BLaER1 treated with 17β-estradiol and CSF1 and Interleukin-3, amounts not matched to agents 10 nM and 100 nM (cell line): ENCODE data around the gene C3orf22.

Source experiments
- H3K27ac ChIP-seq, 11 experiments: shearing (Covaris generic); formaldehyde crosslinking; 2 replicates each; pipeline ENCODE4 v1.8.1; 2022
- H3K27me3 ChIP-seq, 11 experiments: shearing (Covaris generic); formaldehyde crosslinking; 2 replicates each; pipeline ENCODE4 v1.8.1; 2022
- H3K36me3 ChIP-seq, 11 experiments: shearing (Covaris generic); formaldehyde crosslinking; 2 replicates each; pipeline ENCODE4 v1.8.1; 2022
- H3K4me1 ChIP-seq, 10 experiments: shearing (Covaris generic); formaldehyde crosslinking; 2 replicates each; pipeline ENCODE4 v1.8.1; 2022
- H3K4me2 ChIP-seq, 11 experiments: shearing (Covaris generic); formaldehyde crosslinking; 2 replicates each; pipeline ENCODE4 v1.8.1; 2022
- H3K4me3 ChIP-seq, 10 experiments: shearing (Covaris generic); formaldehyde crosslinking; 2 replicates each; pipeline ENCODE4 v1.8.1; 2022
- H3K9ac ChIP-seq, 11 experiments: shearing (Covaris generic); formaldehyde crosslinking; 2 replicates each; pipeline ENCODE4 v1.8.1; 2022
- H3K9me3 ChIP-seq, 11 experiments: shearing (Covaris generic); formaldehyde crosslinking; replicated peaks in 1 of 11; 2 replicates each; pipeline ENCODE4 v1.8.1; 2022
- H4K20me1 ChIP-seq, 11 experiments: shearing (Covaris generic); formaldehyde crosslinking; 2 replicates each; pipeline ENCODE4 v1.8.1; 2022
- Cebpa-rat ChIP-seq, 11 experiments: shearing (Covaris generic); IDR thresholded peaks; 2 replicates each; pipeline ENCODE4 v1.8.1; 2022

Gene C3orf22

DNA sequence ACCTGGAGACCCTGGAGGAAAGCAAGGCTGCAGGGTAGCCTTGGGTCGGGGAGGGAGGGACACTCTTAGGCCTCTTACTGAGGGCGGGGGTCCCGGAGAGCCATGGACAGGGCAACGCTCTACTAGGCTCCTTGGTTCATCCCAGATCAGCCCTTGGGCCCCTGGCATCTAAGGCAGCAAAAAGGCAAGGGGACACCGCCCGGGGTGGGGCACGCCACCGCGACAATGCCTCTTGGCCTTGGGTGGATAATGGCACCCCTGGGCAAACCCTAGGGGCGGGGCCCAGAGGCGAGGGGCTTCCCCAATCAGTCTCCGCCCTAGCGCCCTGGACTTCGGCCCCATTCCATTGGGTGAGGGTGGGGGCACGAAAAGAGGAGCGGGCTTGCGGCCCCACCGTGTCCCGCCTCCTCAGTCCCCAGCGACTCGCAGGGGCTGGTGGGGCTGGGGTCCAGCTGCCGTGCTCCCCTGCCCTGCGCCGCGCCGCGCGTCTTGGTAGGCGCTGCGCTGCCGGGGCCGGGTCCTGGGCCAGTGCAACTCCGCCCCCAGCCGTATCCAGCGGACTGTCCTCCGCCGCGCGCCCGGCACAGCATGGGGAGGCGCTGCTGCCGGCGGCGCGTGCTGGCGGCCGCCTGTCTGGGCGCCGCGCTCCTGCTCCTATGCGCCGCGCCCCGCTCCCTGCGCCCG, 34.8 kb downstream of the C3orf22 start, which contains the start of gene CHST13:
CHST13 (plus strand) TSS at position 411 of the 684 bp plus-strand sequence; CDS start at position 589, 178 bp downstream.
- peaks cover 31 to 55% (median 47%) of the 10 kb centered on the region in 10 experiments for H3K4me1 ChIP-seq
- no peaks in the 10 kb centered on the region for H3K36me3 ChIP-seq
- H3K9ac ChIP-seq, result 0 out of 22 replicates have a peak within 1 kb of the TSS, but pooled peaks of 1 of the 11 experiments have one; percentile 25
- peaks cover 0 to 16% (median 0%) of the 10 kb centered on the region in 11 experiments; a peak in 6 of 22 replicates for H4K20me1 ChIP-seq
- peaks cover 26 to 42% (median 37%) of the 10 kb centered on the region in 11 experiments for H3K27me3 ChIP-seq
- peaks cover 0 to 14% (median 0%) of the 10 kb centered on the region in 11 experiments; a peak in 1 of 22 replicates for H3K9me3 ChIP-seq
- peak within 1 kb of the TSS in 4 of 10 experiments; percentile 19 to 37 (median 36); a peak in 5 of 20 replicates for H3K4me3 ChIP-seq
- H3K27ac ChIP-seq, result no peak within 1 kb of the TSS
- no peak for TF ChIP-seq Cebpa-rat (IDR thresholded peaks at IDR 0.05)
- H3K4me2 ChIP-seq, result peak within 1 kb of the TSS in 8 of 11 experiments; percentile 21 to 80 (median 62); a peak in 16 of 22 replicates

DNA sequence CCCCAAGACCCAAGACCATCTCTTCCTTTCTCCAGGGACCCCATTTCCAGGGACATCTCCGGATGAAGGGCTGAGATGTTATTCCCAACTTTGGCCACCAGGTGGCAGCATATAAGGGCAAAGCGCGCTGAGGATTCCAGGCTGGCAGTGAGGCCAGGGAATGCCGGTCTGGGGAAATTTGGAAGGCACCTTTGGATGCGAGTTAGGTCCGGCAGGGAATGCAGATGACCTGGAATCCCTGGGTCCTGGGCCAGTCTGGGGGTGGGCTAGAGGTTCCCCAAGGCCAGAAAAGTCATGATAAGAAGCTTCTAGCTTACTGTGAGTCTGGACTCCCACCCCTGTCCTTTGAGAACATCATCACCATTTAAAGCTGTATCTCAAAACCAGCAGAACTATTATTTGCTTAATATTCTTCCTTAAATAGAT, 36.4 kb downstream of the C3orf22 start:
- H3K9me3 ChIP-seq, result peaks cover 0 to 5% (median 0%) of the 10 kb centered on the region in 11 experiments; a peak in 1 of 22 replicates
- no peak for TF ChIP-seq Cebpa-rat (IDR thresholded peaks at IDR 0.05)
- no peak overlapping the region for H3K9ac ChIP-seq
- H4K20me1 ChIP-seq, result peaks cover 0 to 16% (median 0%) of the 10 kb centered on the region in 11 experiments; a peak in 6 of 22 replicates
- H3K4me1 ChIP-seq, result peaks cover 26 to 55% (median 41%) of the 10 kb centered on the region in 10 experiments
- H3K27me3 ChIP-seq, result peaks cover 26 to 42% (median 37%) of the 10 kb centered on the region in 11 experiments
- peak overlapping the region in 2 of 11 experiments; percentile 52 to 58; a peak in 4 of 22 replicates for H3K4me2 ChIP-seq
- no peak overlapping the region for H3K27ac ChIP-seq
- no peak overlapping the region for H3K4me3 ChIP-seq
- no peaks in the 10 kb centered on the region for H3K36me3 ChIP-seq

DNA sequence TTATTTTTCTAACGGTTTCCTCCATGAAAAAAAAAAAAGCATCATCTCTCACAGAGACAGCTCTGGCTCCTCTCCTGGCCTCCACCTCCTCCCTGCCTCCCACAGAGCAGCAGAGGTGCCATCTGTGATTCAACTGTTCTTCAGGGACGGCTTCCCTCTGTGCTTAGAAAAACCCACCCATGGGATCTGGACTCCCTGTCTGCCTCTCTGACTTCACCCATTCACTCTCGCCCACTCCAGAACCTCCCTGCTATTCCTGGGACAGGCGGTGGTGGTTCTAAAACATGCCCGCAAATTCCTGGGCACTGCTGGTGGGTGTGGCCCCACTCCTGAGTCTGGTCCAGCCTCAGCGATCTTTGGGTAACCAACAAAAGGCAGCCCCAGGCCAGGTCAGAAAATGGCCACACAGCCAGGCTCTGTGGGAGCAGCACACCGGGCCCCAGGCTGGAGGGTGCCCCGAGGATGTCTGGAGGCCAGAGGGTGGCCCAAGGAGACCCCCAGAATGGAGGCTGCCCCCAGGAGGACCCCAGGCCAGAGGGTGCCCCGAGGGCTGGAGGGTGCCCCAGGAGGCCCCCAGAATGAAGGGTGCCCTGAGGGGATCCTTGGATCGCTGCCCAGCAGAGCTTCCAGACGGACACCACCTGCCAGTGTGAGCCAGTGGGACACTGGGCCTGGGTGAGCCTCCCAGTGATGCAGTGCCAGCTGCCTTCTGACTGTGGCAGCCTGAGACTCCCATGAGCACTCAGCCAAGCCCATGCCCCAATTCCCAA, 37.4 kb downstream of the C3orf22 start:
- Histone ChIP-seq H3K9me3 (no peaks in the 10 kb centered on the region), H3K27ac (no peak overlapping the region), H4K20me1 (peaks cover 0 to 16% (median 0%) of the 10 kb centered on the region in 11 experiments; a peak in 5 of 22 replicates), H3K36me3 (no peaks in the 10 kb centered on the region), H3K9ac (no peak overlapping the region), H3K4me1 (peaks cover 20 to 46% (median 31%) of the 10 kb centered on the region in 10 experiments), H3K4me3 (no peak overlapping the region), H3K4me2 (peak overlapping the region in 1 of 11 experiments; percentile 15; a peak in 1 of 22 replicates), H3K27me3 (peaks cover 26 to 40% (median 37%) of the 10 kb centered on the region in 11 experiments)
- TF ChIP-seq Cebpa-rat (IDR thresholded peaks at IDR 0.05), result no peak

DNA sequence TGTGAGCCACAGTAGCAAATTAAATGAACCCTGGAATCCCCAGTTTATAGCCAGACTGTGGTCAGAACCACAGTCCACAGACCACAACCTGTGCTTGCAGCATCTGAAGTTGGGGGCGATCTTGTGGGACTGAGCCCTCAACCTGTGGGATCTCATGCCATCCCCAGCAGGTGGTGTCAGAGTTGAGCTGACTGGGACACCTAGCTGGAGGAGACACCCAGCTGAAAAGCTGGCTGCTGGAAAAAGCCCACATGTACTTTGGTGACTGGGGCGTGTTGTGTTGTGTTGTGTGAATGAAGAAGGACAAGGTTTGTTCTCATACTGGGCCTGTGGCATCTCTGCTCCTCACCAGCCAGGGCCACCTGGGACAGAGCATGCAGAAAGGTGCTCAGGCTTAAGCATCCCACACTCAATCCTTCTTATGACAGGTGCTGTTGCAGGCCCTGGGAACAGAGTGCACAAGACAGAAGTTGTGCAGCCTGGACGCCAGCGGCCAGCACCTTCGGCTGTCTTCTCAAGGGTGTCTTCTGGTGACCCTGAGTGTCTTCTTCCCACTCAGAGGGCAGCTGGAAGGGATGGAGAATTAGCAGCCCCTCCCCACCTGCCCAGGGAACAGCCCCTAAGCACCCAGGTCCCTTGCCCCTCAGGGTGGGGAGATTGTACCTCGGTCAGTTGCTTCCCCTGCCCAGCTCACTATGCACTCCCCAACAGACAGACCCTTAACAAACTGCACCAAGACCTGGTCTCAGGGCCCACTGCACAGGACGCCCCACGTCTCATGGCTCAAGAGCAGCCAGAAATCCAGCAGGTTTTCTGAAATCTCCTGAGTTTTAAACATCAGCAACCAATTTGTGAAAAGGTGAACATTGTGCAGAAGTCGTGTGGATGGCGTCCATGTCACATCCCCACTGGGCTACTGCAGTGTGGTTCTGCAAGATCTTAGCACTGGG, 39.0 kb downstream of the C3orf22 start:
- peaks cover 12 to 40% (median 23%) of the 10 kb centered on the region in 10 experiments for H3K4me1 ChIP-seq
- H3K4me2 ChIP-seq, result peak overlapping the region in 7 of 11 experiments; percentile 57 to 80 (median 74); a peak in 11 of 22 replicates
- no peak overlapping the region for H3K9ac ChIP-seq
- no peaks in the 10 kb centered on the region for H3K9me3 ChIP-seq
- H3K27ac ChIP-seq, result no peak overlapping the region
- no peak overlapping the region for H3K4me3 ChIP-seq
- peaks cover 22 to 26% (median 25%) of the 10 kb centered on the region in 11 experiments for H3K27me3 ChIP-seq
- H4K20me1 ChIP-seq, result peaks cover 0 to 16% (median 0%) of the 10 kb centered on the region in 11 experiments; a peak in 3 of 22 replicates
- no peaks in the 10 kb centered on the region for H3K36me3 ChIP-seq
- no peak for TF ChIP-seq Cebpa-rat (IDR thresholded peaks at IDR 0.05)

DNA sequence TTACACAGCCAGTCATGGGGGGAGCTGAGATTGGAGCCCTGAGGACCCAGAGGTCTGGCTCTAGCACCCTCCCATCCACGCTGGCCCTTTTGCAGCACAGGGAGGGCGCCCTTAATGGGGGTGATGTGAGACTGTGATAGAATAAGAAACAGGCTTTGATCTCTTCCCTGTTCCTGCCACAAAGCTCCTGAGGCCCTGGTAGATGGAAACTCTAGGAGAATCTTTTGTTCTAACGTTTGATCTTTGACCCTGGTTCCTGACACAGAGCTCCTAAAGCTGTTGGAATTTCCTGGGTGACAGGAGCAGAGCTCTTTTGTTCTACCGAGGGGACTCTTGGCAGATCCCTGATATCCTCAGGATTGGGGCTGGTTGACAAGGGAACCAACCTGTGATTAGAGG, 40.0 kb downstream of the C3orf22 start:
- no peaks in the 10 kb centered on the region for H3K9me3 ChIP-seq
- TF ChIP-seq Cebpa-rat (IDR thresholded peaks at IDR 0.05), result no peak
- H4K20me1 ChIP-seq, result peaks cover 0 to 10% (median 0%) of the 10 kb centered on the region in 11 experiments; a peak in 4 of 22 replicates
- H3K27ac ChIP-seq, result no peak overlapping the region
- H3K36me3 ChIP-seq, result no peaks in the 10 kb centered on the region
- no peak overlapping the region for H3K9ac ChIP-seq
- H3K4me1 ChIP-seq, result peaks cover 2 to 34% (median 19%) of the 10 kb centered on the region in 10 experiments; a peak in 19 of 20 replicates
- H3K4me2 ChIP-seq, result peak overlapping the region in 9 of 11 experiments; percentile 15 to 80 (median 59); a peak in 15 of 22 replicates
- no peak overlapping the region for H3K4me3 ChIP-seq
- peaks cover 12 to 16% (median 15%) of the 10 kb centered on the region in 11 experiments for H3K27me3 ChIP-seq

DNA sequence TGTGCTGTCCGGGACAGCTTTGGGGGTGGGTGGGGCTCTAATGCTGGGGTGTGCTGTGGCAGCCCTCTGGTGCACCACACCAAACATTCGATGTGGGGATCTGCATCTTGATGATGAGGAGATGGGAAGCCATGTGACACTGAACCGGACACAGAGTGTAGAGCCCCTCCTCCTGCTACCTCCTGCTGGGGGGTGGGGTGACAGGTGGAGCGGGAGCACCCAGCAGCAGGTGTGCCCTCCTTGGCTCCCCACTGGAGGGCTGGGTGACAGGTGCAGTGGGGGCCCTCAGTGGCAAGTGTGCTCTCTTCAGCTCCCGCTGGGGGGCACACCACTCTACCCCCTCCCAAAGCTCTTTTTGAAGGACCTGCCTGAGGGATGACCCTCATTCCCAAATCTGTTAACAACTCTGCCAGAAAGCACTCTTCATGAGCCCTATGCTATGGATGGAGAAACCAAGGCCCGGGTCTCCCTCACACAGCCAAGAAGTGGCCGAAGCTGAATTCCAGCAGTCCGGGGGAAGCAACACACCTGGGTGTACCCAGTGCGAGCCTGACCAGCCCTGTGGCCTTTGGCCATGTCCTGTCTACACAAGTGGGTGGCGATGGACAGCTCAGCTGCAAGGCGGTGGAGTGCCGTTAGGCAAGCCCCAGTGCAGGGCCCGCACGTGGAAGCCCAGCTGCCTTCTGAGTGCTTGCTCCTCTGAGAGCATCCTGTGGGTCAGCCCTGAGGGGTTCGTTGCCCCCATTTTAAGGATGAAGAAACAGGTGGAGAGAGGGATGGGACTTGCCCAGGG, 40.5 kb downstream of the C3orf22 start:
- Histone ChIP-seq H3K4me3 (no peak overlapping the region), H3K4me1 (peaks cover 0 to 33% (median 19%) of the 10 kb centered on the region in 10 experiments; a peak in 17 of 20 replicates), H4K20me1 (peaks cover 0 to 5% (median 0%) of the 10 kb centered on the region in 11 experiments; a peak in 4 of 22 replicates), H3K9me3 (no peaks in the 10 kb centered on the region), H3K36me3 (no peaks in the 10 kb centered on the region), H3K27ac (no peak overlapping the region), H3K4me2 (peak overlapping the region in 9 of 11 experiments; percentile 15 to 80 (median 59); a peak in 15 of 22 replicates), H3K27me3 (peaks cover 6 to 10% (median 9%) of the 10 kb centered on the region in 11 experiments), H3K9ac (no peak overlapping the region)
- no peak for TF ChIP-seq Cebpa-rat (IDR thresholded peaks at IDR 0.05)

DNA sequence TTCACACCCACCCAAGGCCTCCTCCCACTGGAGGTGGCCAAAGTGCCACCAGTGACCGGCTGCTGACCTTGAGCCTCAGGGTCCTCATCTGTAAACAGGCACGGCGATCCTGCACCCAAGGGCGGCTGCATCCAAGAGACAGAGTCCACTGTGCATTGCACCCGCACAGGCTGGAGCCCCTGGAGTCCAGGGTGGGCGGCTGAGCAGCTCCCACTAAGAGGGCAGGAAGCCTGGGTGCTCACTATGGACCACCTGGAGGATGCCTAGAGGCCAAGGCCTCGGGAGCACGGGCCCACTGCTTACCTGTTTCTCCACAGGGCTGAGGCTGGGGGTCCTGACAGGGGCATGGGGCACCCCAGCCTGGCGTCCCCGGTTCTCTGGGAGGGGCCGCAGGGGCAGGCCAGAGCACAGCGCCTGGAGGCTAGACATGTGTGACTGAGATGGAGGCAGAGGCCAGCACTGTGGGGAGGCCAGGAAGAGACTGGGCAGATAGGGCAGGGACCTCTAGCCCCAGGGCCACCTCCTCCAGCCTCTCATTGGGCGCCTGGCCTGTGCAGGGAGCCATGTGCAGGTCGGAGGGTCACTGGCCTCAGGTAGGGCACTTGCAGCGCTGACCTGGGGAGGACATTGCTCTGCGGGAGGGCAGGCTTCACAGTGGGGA, 41.3 kb downstream of the C3orf22 start, which contains the start of gene UROC1:
UROC1 (minus strand) TSS at position 483 of the 661 bp plus-strand sequence; CDS start at position 429, 54 bp downstream.
- Histone ChIP-seq H3K27ac (no peak within 1 kb of the TSS), H3K27me3 (peaks cover 0 to 3% (median 1%) of the 10 kb centered on the region in 11 experiments; a peak in 13 of 22 replicates), H3K9me3 (no peaks in the 10 kb centered on the region), H4K20me1 (peaks cover 0 to 5% (median 0%) of the 10 kb centered on the region in 11 experiments; a peak in 4 of 22 replicates), H3K9ac (no peak within 1 kb of the TSS), H3K36me3 (no peaks in the 10 kb centered on the region), H3K4me3 (no peak within 1 kb of the TSS), H3K4me2 (peak within 1 kb of the TSS in 9 of 11 experiments; percentile 15 to 80 (median 59); a peak in 15 of 22 replicates), H3K4me1 (peaks cover 0 to 33% (median 19%) of the 10 kb centered on the region in 10 experiments; a peak in 17 of 20 replicates)
- TF ChIP-seq Cebpa-rat (IDR thresholded peaks at IDR 0.05), result no peak
